Neural cell (in vitro differentiated cells): ENCODE measurements around the gene DNAJB4. TPM values are rescaled to one million over a fixed set of nuclear protein-coding genes. Genes with fewer than 3 reads are reported as not detected.

Experiments
- H2AFZ ChIP-seq: fragments of 200-600, 300-800 bp; sonication (generic), shearing (Covaris generic); 2 replicates; pipeline ENCODE4 v1.6.0; 2014; ENCODE audit warnings: low read depth, mild to moderate bottlenecking, antibody characterized with exemption, low read length, moderate library complexity
- H3F3A ChIP-seq: fragments of 200-600 bp; shearing (Covaris generic); 2 replicates; pipeline ENCODE4 v1.6.1; 2016; ENCODE audit warnings: mild to moderate bottlenecking, moderate library complexity, mixed read lengths, antibody characterized with exemption, low read length; ENCODE audit not compliant: insufficient read depth, poor library complexity, severe bottlenecking
- H3K27ac ChIP-seq: fragments of 200-600, 300-800 bp; sonication (generic), shearing (Covaris generic); 2 replicates; pipeline ENCODE4 v1.5.1; 2014; ENCODE audit warnings: mild to moderate bottlenecking, low read length, moderate library complexity
- H3K27me3 ChIP-seq: fragments of 300-800, 200-600 bp; sonication (generic), shearing (Covaris generic); 2 replicates; pipeline ENCODE4 v1.6.0; 2014; ENCODE audit warnings: mild to moderate bottlenecking, low read depth, low read length, moderate library complexity; ENCODE audit not compliant: insufficient read depth
- H3K36me3 ChIP-seq: fragments of 300-800, 200-600 bp; sonication (generic), shearing (Covaris generic); 2 replicates; pipeline ENCODE4 v1.5.1; 2014; ENCODE audit warnings: mild to moderate bottlenecking, antibody characterized with exemption, low read length, moderate library complexity; ENCODE audit not compliant: insufficient read depth
- H3K4me2 ChIP-seq: fragments of 300-800, 200-600 bp; sonication (generic), shearing (Covaris generic); 2 replicates; pipeline ENCODE4 v1.6.0; 2014; ENCODE audit warnings: mild to moderate bottlenecking, low read length
- H3K4me3 ChIP-seq: fragments of 300-800, 200-600 bp; sonication (generic), shearing (Covaris generic); 2 replicates; pipeline ENCODE4 v1.5.1; 2014; ENCODE audit warnings: mild to moderate bottlenecking, low read length, moderate library complexity
- H3K79me2 ChIP-seq: fragments of 200-600 bp; shearing (Covaris generic); replicated peaks from 2 replicates; pipeline ENCODE4 v1.6.0; 2014; ENCODE audit warnings: mild to moderate bottlenecking, low read length, moderate library complexity; ENCODE audit not compliant: insufficient read depth
- H3K9ac ChIP-seq: fragments of 300-800, 200-600 bp; sonication (generic), shearing (Covaris generic); 2 replicates; pipeline ENCODE4 v1.6.1; 2016; ENCODE audit warnings: mild to moderate bottlenecking, low read length, mixed read lengths
- H3K9me2 ChIP-seq: fragments of 200-600 bp; shearing (Covaris generic); 2 replicates; pipeline ENCODE4 v1.6.1; 2016; ENCODE audit warnings: mild to moderate bottlenecking, low read length, mixed read lengths; ENCODE audit not compliant: insufficient read depth
- H3K9me3 ChIP-seq: fragments of 200-600, 300-800 bp; sonication (generic), shearing (Covaris generic); 2 replicates; pipeline ENCODE4 v1.6.1; 2016; ENCODE audit warnings: mild to moderate bottlenecking, mixed run types, low read length, moderate library complexity, mixed read lengths
- H4K20me1 ChIP-seq: fragments of 200-600 bp; shearing (Covaris generic); 2 replicates; pipeline ENCODE4 v1.6.1; 2016; ENCODE audit warnings: mild to moderate bottlenecking, mixed run types; ENCODE audit not compliant: insufficient read depth
- CTCF ChIP-seq: fragments of 450-650 bp; IDR thresholded peaks from 2 replicates; pipeline ENCODE4 v1.5.1; 2014; ENCODE audit warnings: antibody characterized with exemption, mild to moderate bottlenecking, moderate library complexity; ENCODE audit not compliant: poor library complexity, severe bottlenecking
- EP300 ChIP-seq: fragments of 450-650 bp; conservative IDR thresholded peaks from 2 replicates; pipeline ENCODE4 v1.6.1; 2014; ENCODE audit warnings: antibody characterized with exemption, mild to moderate bottlenecking, moderate library complexity; ENCODE audit not compliant: poor library complexity, severe bottlenecking
- EZH2 ChIP-seq: fragments of 200-600, 300-800 bp; shearing (Covaris generic), sonication (generic); IDR thresholded peaks from 2 replicates; pipeline ENCODE4 v1.6.1; 2014; ENCODE audit warnings: antibody characterized with exemption, low read length, borderline replicate concordance, mild to moderate bottlenecking; ENCODE audit not compliant: insufficient read depth, poor library complexity, severe bottlenecking
- MXI1 ChIP-seq: fragments of 450-650 bp; conservative IDR thresholded peaks from 2 replicates; pipeline ENCODE4 v1.6.1; 2014; ENCODE audit warnings: antibody characterized with exemption, mild to moderate bottlenecking; ENCODE audit not compliant: poor library complexity, severe bottlenecking
- POLR2AphosphoS5 ChIP-seq: IDR thresholded peaks from 2 replicates; pipeline ENCODE4 v1.6.1; 2012
- RAD21 ChIP-seq: fragments of 450-650 bp; conservative IDR thresholded peaks from 2 replicates; pipeline ENCODE4 v1.6.1; 2014; ENCODE audit warnings: antibody characterized with exemption, mild to moderate bottlenecking, moderate library complexity
- SMC3 ChIP-seq: fragments of 450-650 bp; conservative IDR thresholded peaks from 2 replicates; pipeline ENCODE4 v1.6.1; 2014; ENCODE audit warnings: antibody characterized with exemption, mild to moderate bottlenecking, moderate library complexity; ENCODE audit not compliant: poor library complexity
- TAF1 ChIP-seq: IDR thresholded peaks from 2 replicates; pipeline ENCODE4 v1.6.1; 2012; ENCODE audit warnings: low read depth
- polyA plus RNA-seq: library from polyadenylated mRNA; depleted of rRNA; stranded (reverse); fragments of >200 nt; gene quantifications from 2 replicates; pipeline ENCODE4 v1.2.3, GENCODE V29; 2014
- TF ChIP-seq, protein P1 (sequence below): IDR thresholded peaks from 2 replicates; pipeline ENCODE4 v1.6.1; 2012; ENCODE audit warnings: borderline replicate concordance

DNAJB4 gene
- polyA plus RNA-seq, 1 donor from 2014 or later = 42.2 TPM

DNA sequence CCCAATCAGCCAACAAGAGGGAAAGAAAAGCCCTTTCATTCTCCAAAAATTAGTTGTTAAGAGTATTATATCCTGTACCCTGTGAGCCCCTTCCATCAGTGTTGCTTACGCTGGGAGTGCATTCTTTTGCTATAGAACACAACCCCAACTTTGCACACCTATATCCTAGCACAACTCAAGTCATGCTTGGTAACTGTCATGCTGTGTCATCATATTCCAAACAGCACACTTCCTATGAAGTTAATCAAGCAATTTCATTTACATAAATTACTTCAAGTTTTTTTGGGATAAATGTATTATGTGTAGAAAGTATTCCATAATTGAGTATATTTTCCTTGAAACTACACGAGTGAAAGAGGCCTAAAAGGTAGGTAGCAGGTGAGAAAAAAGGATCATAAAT lies 45.9 kb upstream of the DNAJB4 start:
- Histone ChIP-seq H4K20me1 (no peaks in the 10 kb centered on the region), H3K27me3 (no peaks in the 10 kb centered on the region), H3K9me3 (no peaks in the 10 kb centered on the region), H3K79me2 (peaks cover 24% of the 10 kb centered on the region), H3F3A (no peaks in the 10 kb centered on the region), H3K9me2 (no peaks in the 10 kb centered on the region), H3K4me2 (no peak overlapping the region), H3K9ac (no peak overlapping the region), H3K4me3 (no peak overlapping the region), H2AFZ (no peak overlapping the region), H3K27ac (no peak overlapping the region), H3K36me3 (peaks cover 35% of the 10 kb centered on the region)
- TF ChIP-seq, protein P1, sequence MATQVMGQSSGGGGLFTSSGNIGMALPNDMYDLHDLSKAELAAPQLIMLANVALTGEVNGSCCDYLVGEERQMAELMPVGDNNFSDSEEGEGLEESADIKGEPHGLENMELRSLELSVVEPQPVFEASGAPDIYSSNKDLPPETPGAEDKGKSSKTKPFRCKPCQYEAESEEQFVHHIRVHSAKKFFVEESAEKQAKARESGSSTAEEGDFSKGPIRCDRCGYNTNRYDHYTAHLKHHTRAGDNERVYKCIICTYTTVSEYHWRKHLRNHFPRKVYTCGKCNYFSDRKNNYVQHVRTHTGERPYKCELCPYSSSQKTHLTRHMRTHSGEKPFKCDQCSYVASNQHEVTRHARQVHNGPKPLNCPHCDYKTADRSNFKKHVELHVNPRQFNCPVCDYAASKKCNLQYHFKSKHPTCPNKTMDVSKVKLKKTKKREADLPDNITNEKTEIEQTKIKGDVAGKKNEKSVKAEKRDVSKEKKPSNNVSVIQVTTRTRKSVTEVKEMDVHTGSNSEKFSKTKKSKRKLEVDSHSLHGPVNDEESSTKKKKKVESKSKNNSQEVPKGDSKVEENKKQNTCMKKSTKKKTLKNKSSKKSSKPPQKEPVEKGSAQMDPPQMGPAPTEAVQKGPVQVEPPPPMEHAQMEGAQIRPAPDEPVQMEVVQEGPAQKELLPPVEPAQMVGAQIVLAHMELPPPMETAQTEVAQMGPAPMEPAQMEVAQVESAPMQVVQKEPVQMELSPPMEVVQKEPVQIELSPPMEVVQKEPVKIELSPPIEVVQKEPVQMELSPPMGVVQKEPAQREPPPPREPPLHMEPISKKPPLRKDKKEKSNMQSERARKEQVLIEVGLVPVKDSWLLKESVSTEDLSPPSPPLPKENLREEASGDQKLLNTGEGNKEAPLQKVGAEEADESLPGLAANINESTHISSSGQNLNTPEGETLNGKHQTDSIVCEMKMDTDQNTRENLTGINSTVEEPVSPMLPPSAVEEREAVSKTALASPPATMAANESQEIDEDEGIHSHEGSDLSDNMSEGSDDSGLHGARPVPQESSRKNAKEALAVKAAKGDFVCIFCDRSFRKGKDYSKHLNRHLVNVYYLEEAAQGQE = no peak
- TF ChIP-seq TAF1 (no peak), EP300 (no peak), RAD21 (no peak), MXI1 (no peak), EZH2 (no peak), POLR2AphosphoS5 (no peak), SMC3 (no peak), CTCF (no peak)

- no peak overlapping the region for H3K9ac ChIP-seq
- no peak overlapping the region for H2AFZ ChIP-seq
- no peaks in the 10 kb centered on the region for H3K9me2 ChIP-seq
- no peak overlapping the region for H3K4me2 ChIP-seq
- peaks cover 47% of the 10 kb centered on the region for H3K36me3 ChIP-seq
- no peak overlapping the region for H3K27ac ChIP-seq
- H3F3A ChIP-seq = no peaks in the 10 kb centered on the region
- H3K9me3 ChIP-seq = no peaks in the 10 kb centered on the region
- H4K20me1 ChIP-seq = no peaks in the 10 kb centered on the region
- no peak for TF ChIP-seq CTCF
- no peak overlapping the region for H3K4me3 ChIP-seq
- peaks cover 40% of the 10 kb centered on the region for H3K79me2 ChIP-seq
- no peaks in the 10 kb centered on the region for H3K27me3 ChIP-seq
Observed at GRCh38 chr1:77961392-77961791, 43.3 kb upstream of the DNAJB4 start.
